Measurements from ENCODE around the gene APOBEC4. TPM values are rescaled to one million over a fixed set of nuclear protein-coding genes. Genes with fewer than 3 reads are reported as not detected.

APOBEC4 gene
- total RNA-seq, 1 experiment from 2014 or later: not detected

DNA sequence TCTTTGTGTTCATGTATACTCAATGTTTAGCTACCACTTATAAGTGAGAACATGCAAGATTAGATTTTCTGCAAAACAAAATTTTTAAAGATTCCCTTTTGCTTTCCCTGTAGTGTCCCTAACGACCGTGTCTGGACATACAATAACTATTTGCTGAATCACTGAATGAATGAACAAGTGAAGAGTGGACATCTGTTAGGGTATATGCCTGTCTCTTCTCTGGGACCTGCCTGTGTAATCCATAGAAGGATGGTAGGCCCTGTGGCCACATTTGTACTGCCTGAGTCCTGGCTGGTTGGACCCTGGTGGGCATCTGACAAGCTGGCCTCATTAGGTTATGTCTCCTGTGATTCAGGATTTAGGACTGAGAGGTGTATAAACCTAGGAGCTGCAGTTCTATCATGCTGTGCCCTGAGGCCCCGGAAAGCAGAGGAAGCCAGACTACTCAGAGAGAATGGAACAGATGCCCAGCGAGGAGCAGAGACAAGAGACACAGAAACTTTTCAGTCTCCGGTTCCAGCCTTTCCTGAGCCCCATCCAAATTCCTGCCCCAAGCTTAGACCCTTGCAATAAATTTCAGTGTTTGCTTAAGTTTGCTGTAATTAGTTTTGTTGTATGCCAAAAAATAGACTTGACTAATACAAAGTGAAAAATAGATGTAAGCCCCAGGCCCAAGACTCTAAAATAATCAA, 55.3 kb downstream of the APOBEC4 start:
- Histone ChIP-seq H3K4me2 (ENCODE audit: low read length) (no peak overlapping the region), H2AFZ (ENCODE audit: low read length) (no peak overlapping the region), H3K27ac (ENCODE audit: low read length) (no peak overlapping the region), H3K4me1 (ENCODE audit: insufficient read depth, low read length) (no peaks in the 10 kb centered on the region), H3F3A (ENCODE audit: low read length, unreplicated experiment) (no peaks in the 10 kb centered on the region), H3K27me3 (ENCODE audit: low read length) (no peaks in the 10 kb centered on the region), H3K36me3 (ENCODE audit: low read depth, low read length) (no peaks in the 10 kb centered on the region), H3K4me3 (ENCODE audit: low read length) (no peak overlapping the region), H3K9ac (ENCODE audit: low read length) (no peak overlapping the region), H4K20me1 (ENCODE audit: low read length) (no peaks in the 10 kb centered on the region), H3K79me2 (ENCODE audit: low read length) (no peaks in the 10 kb centered on the region), H3K9me2 (replicated peaks; ENCODE audit: low read length) (no peaks in the 10 kb centered on the region), H3K9me3 (ENCODE audit: low read length) (no peaks in the 10 kb centered on the region)
- DNase-seq (no peak), ATAC-seq (no peak)
- CTCF ChIA-PET: no interaction called here
- POLR2A ChIA-PET (ENCODE audit: unreplicated experiment): no interaction called here
- no peak for TF ChIP-seq EZH2phosphoT487 (IDR thresholded peaks at IDR 0.05; ENCODE audit: borderline replicate concordance, low read length)
- no peak for TF ChIP-seq CTCF (conservative IDR thresholded peaks at IDR 0.05; ENCODE audit: low read depth, low read length)
- no peak for TF ChIP-seq EZH2 (IDR thresholded peaks at IDR 0.05; ENCODE audit: low read length, unreplicated experiment)
- intact Hi-C loops (cut with micrococcal nuclease): no loop called here
- no TSS peak for BruUV-seq (replicated peaks)

- intact Hi-C loops (cut with micrococcal nuclease): no loop called here
- H3F3A ChIP-seq (ENCODE audit: low read length, unreplicated experiment): no peaks in the 10 kb centered on the region
- no peaks in the 10 kb centered on the region for H4K20me1 ChIP-seq (ENCODE audit: low read length)
- H3K27me3 ChIP-seq (ENCODE audit: low read length): no peaks in the 10 kb centered on the region
- H3K4me1 ChIP-seq (ENCODE audit: insufficient read depth, low read length): no peaks in the 10 kb centered on the region
- no TSS peak for BruUV-seq (replicated peaks)
- H3K9me2 ChIP-seq (replicated peaks; ENCODE audit: low read length): no peaks in the 10 kb centered on the region
- H3K79me2 ChIP-seq (ENCODE audit: low read length): no peaks in the 10 kb centered on the region
- CTCF ChIA-PET: no interaction called here
- no peak overlapping the region for H3K9ac ChIP-seq (ENCODE audit: low read length)
- POLR2A ChIA-PET (ENCODE audit: unreplicated experiment): no interaction called here
- no peak for DNase-seq
- H3K4me2 ChIP-seq (ENCODE audit: low read length): no peak overlapping the region
- H3K4me3 ChIP-seq (ENCODE audit: low read length): no peak overlapping the region
- no peaks in the 10 kb centered on the region for H3K36me3 ChIP-seq (ENCODE audit: low read depth, low read length)
- H3K9me3 ChIP-seq (ENCODE audit: low read length): no peaks in the 10 kb centered on the region
- TF ChIP-seq EZH2 (IDR thresholded peaks at IDR 0.05; ENCODE audit: low read length, unreplicated experiment) (no peak), CTCF (conservative IDR thresholded peaks at IDR 0.05; ENCODE audit: low read depth, low read length) (no peak), EZH2phosphoT487 (IDR thresholded peaks at IDR 0.05; ENCODE audit: borderline replicate concordance, low read length) (no peak)
- no peak overlapping the region for H3K27ac ChIP-seq (ENCODE audit: low read length)
- no peak for ATAC-seq
- no peak overlapping the region for H2AFZ ChIP-seq (ENCODE audit: low read length)
Measured at GRCh38 chr1:183596500-183596899, 56.6 kb downstream of the APOBEC4 start.

Other genes with a start within 250 kb of the APOBEC4 start
- gene NMNAT2, start 234.9 kb downstream of the APOBEC4 start, total RNA-seq (2014; rRNA removed): 6.0 and 6.6 TPM in 2 replicates
- 25.5 and 38.4 TPM in 2 replicates for gene SMG7, start 180.8 kb downstream of the APOBEC4 start, total RNA-seq (2014; rRNA removed)
- gene NCF2, start 62.9 kb downstream of the APOBEC4 start, total RNA-seq (2014; rRNA removed): 26.1 and 31.3 TPM in 2 replicates
- gene ARPC5, start 17.5 kb downstream of the APOBEC4 start, total RNA-seq (2014; rRNA removed): 60.0 and 76.1 TPM in 2 replicates
- gene RGL1, start 151.8 kb upstream of the APOBEC4 start, total RNA-seq (2014; rRNA removed): 1.5 and 1.9 TPM in 2 replicates

Data from PC-3 (cell line).